Adrenal gland (tissue), 5 donors: ENCODE measurements around the gene AGPAT4.

Source experiments
- CTCF ChIP-seq, 6 experiments: fragments of 450-650 bp in 4 of 6; fragments of 200-600 bp in 2 of 6; sonication (generic) in 1 of 6; IDR thresholded peaks; 1 replicate in 5 of 6; 2 replicates in 1 of 6; pipeline versions ENCODE4 v1.5.1 to v1.8.0; 2016 to 2021; ENCODE audit warnings: antibody characterized with exemption in 6 of 6, mild to moderate bottlenecking in 2 of 6, moderate library complexity in 1 of 6
- POLR2A ChIP-seq, 2 donors: fragments of 450-650 bp; IDR thresholded peaks; one replicate each; pipeline ENCODE4 v1.6.1; 2017; ENCODE audit warnings: antibody characterized with exemption in 2 of 2, mild to moderate bottlenecking in 2 of 2, moderate library complexity in 1 of 2
- donor health status: DM: no; HTN: no; CAD: no.

GRCh38 chr6:161199850-161200249 is 74.0 kb downstream of the AGPAT4 start:
- TF ChIP-seq CTCF (IDR thresholded peaks at IDR 0.05) (no peak), POLR2A (IDR thresholded peaks at IDR 0.05) (no peak)
